Dedifferentiated amniotic fluid mesenchymal stem cell (primary cell): ENCODE results near the gene TXNDC16.
"Not testable (repeated sequence)": the region's sequence is repeated elsewhere in the genome, so short reads cannot be mapped to it uniquely, and the experiment has no call there.

ENCODE experiments used
- DNase-seq: peaks from one replicate; pipeline ENCODE4 v3.0.0-alpha.2; 2016; ENCODE audit errors: extremely low spot score

The TXNDC16 gene, protein sequence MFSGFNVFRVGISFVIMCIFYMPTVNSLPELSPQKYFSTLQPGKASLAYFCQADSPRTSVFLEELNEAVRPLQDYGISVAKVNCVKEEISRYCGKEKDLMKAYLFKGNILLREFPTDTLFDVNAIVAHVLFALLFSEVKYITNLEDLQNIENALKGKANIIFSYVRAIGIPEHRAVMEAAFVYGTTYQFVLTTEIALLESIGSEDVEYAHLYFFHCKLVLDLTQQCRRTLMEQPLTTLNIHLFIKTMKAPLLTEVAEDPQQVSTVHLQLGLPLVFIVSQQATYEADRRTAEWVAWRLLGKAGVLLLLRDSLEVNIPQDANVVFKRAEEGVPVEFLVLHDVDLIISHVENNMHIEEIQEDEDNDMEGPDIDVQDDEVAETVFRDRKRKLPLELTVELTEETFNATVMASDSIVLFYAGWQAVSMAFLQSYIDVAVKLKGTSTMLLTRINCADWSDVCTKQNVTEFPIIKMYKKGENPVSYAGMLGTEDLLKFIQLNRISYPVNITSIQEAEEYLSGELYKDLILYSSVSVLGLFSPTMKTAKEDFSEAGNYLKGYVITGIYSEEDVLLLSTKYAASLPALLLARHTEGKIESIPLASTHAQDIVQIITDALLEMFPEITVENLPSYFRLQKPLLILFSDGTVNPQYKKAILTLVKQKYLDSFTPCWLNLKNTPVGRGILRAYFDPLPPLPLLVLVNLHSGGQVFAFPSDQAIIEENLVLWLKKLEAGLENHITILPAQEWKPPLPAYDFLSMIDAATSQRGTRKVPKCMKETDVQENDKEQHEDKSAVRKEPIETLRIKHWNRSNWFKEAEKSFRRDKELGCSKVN

DNA sequence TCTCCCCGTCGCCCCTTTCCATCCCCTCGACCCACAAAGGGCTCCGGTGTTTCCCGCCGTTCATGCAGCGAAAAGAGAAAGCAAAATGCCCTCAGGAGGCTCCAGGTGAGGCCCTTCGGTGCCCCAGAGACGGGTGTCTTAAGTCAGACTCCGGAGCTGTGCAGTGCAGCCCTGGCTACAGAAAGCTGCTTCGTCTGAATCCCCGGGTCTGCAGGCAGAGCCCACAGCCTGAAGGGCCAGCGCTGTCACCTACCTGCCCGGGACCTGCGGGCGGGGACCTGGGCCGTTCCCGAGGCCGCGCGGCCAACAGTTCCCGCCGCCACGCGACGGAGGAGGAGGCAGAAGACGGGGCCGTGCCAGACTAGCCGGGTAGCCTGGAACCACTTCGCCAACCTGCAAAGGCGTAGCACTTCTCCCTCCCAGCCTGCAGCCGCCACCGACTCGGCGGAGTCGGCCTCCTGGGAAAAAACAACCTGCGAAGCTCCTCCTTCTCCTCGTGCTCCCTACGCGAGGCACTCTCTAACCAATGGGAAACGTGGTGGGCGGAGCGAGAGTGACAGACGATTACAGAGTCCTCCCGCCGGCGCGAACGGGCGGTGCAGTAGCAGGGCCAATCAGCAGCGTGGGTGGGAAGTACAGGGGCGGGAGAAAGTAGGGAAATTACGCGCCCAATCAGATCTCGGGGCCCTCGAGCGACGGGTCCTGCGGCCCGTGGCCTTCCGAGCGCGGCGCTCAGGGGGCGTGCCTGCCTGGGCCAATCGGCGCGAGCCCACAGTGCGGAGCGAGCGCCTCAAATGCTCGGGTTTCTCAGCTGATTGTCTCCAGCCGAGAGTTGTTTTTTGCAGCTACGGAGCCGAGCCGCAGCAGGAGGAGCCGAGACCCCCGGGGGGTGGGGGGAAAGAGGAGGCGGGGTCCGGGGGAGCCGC is at the start of gene TXNDC16, which contains the start of gene GPR137C:
Gene TXNDC16 (minus strand): TSS at position 443 of the 926 bp plus-strand sequence. CDS start 8,948 bp downstream, outside the sequence.
Gene GPR137C (plus strand): TSS at position 774 of the 926 bp plus-strand sequence. CDS start 312 bp downstream, outside the sequence.
- DNase-seq: peak; percentile 100

DNA sequence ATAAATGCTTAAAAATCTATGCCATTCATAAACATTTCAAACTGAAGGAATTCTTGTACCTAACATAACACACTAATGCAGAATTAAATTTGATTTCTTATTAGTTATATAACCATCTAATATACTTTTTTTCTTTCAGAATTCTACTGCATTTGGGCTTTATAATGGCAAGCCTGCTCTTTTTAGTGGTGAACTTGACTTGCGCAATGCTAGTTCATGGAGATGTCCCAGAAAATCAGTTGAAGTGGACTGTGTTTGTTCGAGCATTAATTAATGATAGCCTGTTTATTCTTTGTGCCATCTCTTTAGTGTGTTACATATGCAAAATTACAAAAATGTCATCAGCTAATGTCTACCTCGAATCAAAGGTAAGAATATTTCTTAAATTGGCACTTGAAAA is 47.7 kb upstream of the TXNDC16 start:
- DNase-seq: no peak

GRCh38 chr14:52598568-52598967 is 46.3 kb upstream of the TXNDC16 start:
- no peak for DNase-seq

- DNase-seq: no peak
Observed at GRCh38 chr14:52596861-52597260, 44.6 kb upstream of the TXNDC16 start.

DNA sequence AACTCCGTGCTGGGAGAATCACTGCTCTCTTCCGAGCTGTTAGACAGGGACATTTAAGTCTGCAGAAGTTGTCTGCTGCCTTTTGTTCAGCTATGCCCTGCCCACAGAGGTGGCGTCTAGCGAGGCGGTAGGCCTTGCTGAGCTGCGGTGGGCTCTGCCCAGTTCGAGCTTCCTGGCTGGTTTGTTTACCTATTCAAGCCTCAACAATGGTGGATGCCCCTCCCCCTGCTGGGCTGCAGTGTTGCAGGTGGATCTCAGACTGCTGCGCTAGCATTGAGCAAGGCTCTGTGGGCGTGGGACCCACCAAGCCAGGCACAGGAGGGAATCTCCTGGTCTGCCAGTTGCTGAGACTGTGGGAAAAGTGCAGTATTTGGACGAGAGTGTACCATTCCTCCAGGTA is 44.0 kb upstream of the TXNDC16 start:
- DNase-seq: no peak

GRCh38 chr14:52590318-52590717 is 38.0 kb upstream of the TXNDC16 start:
- no peak for DNase-seq

GRCh38 chr14:52589646-52590045 is 37.3 kb upstream of the TXNDC16 start:
- no peak for DNase-seq

DNA sequence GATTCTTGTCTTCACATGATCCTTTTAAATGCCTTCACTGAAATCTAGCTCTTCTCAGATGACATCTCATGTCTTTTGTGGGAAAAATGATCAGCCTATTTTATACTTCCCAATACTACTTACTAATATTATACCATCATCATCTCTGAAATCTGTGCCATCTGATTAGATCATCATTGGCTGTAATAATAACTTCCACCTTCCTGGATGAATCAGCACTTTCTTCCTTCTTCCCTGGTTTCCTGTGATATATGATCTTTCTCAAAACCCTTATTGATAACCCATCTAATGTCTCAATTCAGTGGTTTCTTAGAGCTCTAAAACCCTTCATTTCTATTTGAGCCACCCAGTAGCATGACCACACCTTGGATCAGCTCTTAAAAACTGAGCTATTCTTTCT is 31.2 kb upstream of the TXNDC16 start:
- no peak for DNase-seq

DNA sequence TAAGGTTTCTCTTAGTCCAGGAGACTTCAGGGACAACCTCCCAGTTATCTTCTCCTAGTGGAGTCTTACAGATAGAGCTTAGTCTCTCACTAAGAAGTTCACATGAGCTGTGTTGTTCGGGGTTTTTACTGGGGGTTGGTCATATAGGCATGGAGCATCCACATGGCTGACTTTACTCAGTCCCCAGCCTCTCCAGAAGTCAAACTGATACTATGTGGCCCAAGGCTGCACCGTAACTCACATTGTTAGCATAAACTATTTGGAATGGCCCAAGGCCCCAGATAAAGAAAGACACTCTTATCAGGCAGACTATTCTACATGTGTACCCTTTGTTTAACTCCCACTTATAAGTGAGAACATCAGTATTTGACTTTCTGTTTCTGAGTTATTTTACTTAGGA is 23.6 kb upstream of the TXNDC16 start:
- DNase-seq: no peak

- not testable (repeated sequence) for DNase-seq
Observed at GRCh38 chr14:52568454-52568853, 16.1 kb upstream of the TXNDC16 start.

GRCh38 chr14:52563120-52563519 is 10.8 kb upstream of the TXNDC16 start:
- DNase-seq: no peak

DNA sequence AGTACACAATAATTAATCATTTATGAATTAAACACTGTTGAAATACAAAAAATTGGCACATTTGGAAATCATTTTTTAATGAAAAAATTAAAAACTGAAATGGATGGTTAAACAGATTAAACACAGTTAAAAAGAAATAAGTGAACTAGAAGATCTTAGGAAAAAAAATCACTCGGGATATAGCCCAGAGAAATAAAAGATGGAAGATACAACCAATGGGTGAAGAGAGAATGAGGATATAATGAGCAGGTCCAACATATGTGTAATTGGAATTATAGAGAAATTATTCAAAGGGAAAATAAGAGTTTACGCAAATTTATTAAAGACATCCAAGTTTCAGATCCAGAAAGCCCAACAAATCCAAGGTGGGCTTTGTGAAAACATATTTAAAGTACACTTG is 6.4 kb upstream of the TXNDC16 start:
- no peak for DNase-seq

DNA sequence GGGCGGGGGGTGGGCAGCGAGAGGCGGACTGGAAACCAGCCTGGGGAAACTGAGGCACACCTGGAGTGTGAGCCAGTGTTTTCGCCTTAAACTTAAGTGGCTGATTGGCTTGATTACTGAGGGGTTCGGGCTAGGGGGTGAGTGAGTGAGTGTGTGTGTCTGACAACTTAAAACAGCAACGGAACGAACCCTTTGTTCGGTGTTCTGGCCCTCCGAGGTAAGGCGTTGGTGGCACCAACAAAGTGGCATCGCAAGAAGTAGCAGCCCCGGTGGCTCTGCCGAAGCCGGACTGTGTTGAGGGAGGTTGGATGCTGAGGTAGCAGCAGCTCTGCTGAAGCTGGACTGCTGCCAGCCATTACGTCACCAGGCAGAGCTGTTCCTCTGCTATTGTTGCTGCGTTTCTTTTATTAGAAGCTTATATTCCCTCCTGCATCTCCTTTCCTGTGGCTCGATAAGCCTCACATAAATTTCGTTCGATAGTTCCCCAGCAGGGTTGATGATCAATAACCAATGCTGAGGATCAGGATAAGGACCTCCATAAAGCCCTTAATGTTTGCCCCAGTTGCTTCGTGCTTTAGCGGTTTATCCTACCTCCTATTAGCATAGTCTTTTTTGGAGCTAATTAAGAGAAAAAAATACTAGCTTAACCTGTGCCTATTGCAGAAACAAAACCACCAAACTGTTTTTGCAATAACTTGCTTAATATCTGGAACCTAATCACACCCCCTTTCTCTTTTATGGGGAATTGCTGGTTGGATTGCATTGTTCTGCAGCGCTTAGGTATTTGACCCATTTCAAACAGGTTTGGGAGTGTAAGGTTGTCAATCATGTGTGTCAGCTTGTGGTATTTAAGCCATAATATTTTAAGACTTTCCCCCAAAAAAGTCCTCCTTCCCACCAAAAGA is 1.6 kb upstream of the TXNDC16 start:
- DNase-seq: peak; percentile 47

DNA sequence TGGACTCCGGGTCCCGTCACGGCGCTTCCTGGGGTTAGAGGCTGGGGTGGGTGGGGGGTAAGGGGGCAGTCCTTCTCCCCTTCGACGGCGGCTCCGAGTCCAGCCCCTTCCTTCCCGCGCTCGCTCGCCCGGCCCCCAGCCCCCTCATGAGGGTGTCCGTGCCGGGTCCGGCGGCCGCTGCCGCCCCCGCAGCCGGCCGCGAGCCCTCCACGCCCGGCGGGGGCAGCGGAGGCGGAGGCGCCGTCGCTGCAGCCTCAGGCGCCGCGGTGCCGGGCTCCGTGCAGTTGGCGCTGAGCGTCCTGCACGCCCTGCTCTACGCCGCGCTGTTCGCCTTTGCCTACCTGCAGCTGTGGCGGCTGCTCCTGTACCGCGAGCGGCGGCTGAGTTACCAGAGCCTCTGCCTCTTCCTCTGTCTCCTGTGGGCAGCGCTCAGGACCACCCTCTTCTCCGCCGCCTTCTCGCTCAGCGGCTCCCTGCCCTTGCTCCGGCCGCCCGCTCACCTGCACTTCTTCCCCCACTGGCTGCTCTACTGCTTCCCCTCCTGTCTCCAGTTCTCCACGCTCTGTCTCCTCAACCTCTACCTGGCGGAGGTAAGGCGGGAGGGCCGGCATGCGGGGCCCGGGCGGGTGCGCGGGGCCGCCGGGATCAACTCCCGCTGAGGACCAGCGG is 831 bp upstream of the TXNDC16 start:
- no peak for DNase-seq

DNA sequence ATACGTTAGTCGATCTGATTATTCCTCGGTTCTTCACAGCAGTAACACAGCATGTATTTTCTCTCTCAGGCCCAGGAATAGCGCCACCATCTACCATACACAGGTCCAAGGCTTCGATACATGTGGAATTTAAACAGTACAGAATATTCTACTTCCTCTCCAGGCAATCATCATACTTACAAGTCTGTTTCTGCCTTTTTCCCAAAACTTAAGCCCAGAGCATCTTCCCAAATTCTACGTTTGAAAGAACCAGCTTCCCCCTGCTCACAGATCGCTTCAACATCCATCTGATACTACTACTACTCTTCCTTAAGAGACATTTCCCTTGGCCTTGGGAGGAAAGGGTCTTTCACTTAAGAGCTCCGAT is 626 bp downstream of the TXNDC16 start:
- peak; percentile 31 for DNase-seq

DNA sequence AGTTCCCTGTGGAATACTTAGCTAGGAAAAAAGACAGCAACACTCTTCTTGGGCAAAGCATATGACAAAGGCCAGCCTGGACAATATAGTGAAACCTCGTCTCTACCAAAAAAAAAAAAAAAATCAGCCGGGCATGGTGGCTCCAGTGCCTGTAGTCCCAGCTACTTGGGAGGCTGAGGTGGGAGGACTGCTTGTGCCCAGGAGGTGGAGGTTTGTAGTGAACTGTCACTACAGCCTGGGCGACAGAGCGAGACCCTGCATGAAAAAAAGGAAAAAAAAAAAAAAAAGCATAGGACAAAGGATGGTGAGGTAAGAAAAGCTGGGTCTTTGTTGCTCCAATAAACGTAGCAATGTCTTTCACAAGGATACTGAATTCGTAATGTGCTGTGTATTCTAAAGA is 1.1 kb downstream of the TXNDC16 start:
- no peak for DNase-seq

- DNase-seq: no peak
Observed at GRCh38 chr14:52550661-52551060, 1.6 kb downstream of the TXNDC16 start.

DNA sequence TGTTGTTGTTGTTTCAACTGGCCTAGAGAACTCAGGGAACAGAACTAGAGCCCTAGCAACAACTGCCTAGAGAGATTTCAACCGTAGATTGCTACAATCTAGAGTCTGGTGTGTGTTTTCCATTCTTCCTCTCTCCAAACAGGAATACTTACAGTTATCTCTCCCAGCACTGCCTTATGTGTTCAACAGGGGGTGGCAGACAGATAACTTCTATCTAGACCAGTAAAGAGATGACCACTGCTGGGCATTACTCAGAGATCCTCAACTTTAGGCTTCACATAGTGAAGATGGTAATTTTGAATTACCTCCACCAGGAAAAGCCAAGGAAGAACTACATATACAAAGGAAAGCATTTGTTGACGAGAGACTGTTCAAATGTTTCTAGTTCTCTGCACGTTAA is 4.8 kb downstream of the TXNDC16 start:
- DNase-seq: no peak

DNA sequence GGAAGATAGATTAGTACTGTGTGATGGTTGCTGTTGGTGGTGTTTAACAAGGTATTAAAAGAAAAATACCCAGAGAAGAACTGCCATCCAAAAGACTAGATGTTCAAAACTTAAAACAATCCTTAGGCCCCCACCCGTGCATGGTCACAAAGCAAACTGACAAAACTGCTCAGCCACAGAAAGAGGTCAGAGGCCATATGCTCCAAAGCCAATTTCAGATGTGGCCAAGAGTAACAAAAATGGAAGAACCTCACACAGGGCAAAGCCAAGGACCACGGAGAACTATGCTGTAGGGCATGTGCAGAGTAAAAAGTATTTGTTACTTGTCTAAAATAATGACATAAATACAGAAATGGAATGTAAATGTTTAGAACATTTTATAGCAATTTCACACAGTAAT is 5.3 kb downstream of the TXNDC16 start:
- DNase-seq: no peak

DNA sequence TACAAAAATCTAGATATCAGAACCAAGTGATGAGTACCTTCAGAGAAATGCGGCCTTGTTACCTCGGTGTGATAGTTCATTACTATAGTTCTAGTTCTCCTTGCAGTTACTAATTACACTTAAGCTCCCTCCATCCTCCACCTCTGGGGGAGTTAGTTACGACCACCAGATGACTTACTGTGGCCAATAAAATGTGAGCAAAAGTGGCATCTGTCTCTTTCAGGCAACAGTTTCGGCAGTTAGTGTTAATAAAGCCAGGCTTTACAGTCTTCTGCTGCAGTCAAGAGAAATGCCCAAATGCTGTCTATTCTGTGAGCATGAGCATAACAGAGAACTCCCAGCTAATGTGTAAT is 6.0 kb downstream of the TXNDC16 start:
- DNase-seq: no peak
